CD4-positive, alpha-beta T cell treated with Interleukin-21 for 1 hour (primary cell): Measurements from ENCODE around the gene IGFBP5.

ENCODE experiments used
- DNase-seq: peaks from one replicate; pipeline ENCODE4 v3.0.0-alpha.2; 2020

IGFBP5 gene

GRCh38 chr2:216713691-216714336 lies 18.5 kb upstream of the IGFBP5 start:
- DNase-seq: no peak

GRCh38 chr2:216711348-216711747 lies 16.0 kb upstream of the IGFBP5 start:
- DNase-seq: no peak

DNA sequence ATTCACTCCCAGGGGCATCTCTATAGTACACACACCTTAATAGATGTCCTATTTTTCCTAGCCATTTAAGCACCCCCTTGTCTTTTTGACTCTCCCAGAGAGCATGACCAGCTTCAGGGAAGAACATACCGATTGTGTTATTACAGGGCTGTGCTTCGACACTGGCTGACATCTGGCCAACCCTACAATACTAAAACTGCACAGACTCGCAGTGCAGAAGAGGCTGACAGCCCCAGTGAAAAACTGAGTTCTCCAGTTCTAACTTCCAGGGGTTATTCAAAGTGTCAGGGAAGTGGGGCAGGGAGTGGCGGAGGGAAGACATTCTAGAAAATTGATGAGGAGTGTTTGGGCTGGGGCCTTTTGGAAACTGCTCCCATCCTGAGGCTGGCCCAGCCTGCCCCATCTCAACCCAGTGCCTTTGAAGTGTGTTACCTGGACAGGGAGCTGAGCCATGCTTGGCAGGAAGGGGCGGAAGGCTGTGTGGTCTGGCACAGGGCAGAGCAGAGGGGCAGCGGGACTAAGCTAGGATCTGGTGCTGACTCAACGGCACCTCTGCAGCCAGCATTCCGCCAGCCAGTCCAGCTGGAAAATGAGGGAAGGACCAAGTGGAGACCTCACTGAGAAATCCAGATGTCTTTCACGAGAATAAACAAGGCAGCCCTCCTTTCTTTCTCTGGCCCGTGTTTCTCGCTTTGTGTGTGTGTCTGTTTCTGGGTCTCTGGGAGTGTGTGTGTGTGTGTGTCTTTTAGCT lies 15.4 kb upstream of the IGFBP5 start:
- no peak for DNase-seq

- no peak for DNase-seq
Measured at GRCh38 chr2:216702756-216703155, 7.4 kb upstream of the IGFBP5 start.

DNA sequence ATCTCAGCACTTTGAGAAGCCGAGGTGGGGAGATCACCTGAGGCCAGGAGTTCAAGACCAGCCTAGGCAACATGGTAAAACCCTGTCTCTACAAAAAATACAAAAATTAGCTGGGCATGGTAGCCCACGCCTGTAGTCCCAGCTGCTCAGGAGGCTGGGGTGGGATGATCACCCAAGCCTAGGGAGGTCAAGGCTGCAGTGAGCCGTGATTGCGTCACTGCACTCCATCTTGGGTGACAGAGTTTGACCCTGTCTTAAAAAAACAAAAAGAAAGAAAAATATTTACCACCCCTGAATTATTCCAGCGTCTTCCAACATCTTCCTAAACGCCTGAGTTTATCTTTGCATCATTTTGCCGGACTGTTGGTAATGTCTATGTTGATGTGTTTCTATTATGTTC lies 6.2 kb upstream of the IGFBP5 start:
- DNase-seq: no peak

- DNase-seq: no peak
Measured at GRCh38 chr2:216700781-216701180, 5.4 kb upstream of the IGFBP5 start.

DNA sequence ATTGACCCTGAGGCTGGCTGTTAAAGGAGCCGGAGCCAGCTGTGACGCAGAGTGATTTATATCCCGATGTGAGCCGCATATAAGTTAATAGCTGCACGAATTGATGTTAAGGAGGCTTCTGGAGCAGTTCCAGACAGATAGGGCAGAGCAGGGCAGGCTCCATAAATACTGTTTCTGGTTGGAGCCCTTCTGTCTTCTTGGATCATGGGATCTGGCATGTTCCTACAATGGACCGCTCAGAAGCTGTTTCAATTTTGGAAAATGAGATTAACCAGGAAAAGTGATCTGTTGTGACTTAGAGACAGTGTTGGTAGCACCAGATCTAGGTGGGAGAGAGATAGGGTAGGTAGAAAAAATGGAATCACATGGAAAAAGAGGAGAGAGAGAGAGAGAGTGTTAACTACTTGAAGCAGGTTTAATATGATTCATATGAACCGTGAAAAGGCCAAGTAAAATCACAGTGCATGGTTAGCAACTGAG lies 4.8 kb upstream of the IGFBP5 start:
- DNase-seq: no peak

- DNase-seq: peak; percentile 16
Measured at GRCh38 chr2:216698895-216699294, 3.5 kb upstream of the IGFBP5 start.

DNA sequence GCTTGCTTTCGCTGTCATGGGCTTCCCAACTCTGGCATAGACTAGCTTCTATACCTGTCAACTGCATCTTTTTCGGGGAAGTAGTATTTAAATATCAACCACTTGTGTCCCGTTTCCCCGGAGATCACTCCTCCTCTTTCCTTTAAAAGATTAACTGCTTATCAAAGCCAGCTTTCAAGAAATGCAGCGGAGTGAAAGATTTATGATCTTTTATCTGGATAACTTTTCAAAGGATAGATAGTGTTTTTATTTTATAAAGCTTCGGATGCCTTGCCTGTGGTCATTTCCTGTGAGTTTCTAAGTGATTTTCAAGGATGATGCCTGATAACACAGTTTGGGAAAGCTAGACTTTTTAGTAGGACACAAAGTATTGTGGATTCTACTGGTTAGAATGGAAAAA lies 2.9 kb upstream of the IGFBP5 start:
- DNase-seq: no peak

DNA sequence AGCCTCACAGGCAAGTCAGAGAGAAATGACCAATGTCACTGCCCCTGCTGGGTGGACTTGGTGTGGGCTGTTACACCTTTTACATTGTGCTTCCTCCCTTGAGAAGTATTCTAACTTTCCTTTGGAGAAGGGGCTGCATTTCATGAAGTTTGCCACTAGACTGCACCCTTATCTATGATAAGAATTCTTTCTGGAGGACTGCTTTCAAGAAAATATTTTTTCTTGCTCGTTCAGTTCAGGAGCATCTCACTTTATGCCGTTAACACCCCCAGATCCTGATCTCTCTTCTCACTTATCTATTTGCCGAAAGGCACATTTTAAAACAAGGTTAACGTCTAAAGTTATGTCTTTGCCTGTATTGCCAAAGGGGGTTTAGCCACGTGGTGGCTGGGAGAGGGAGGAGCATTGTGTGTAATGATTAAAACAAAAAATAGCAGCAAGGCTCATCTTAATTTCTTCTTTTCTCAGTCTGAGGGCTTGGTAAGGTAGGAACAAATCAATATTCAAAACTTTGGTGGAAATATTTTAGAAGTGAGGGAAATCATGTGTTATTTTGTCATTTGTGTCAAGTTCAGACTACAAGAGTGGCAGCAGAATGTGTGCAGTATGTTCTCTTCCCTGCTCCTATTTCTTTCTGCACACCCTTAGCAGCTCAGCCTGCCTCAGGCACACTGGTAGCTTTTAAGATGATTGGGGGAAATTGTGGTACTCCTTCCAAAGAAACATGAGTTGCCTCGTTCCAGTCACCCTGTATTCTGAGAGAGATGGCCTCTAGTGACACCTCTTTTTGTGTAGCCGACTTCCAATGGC lies 1.6 kb upstream of the IGFBP5 start:
- no peak for DNase-seq

- no peak for DNase-seq
Measured at GRCh38 chr2:216696321-216696720, 972 bp upstream of the IGFBP5 start.

GRCh38 chr2:216694826-216695217 lies 527 bp downstream of the IGFBP5 start:
- DNase-seq: no peak

DNA sequence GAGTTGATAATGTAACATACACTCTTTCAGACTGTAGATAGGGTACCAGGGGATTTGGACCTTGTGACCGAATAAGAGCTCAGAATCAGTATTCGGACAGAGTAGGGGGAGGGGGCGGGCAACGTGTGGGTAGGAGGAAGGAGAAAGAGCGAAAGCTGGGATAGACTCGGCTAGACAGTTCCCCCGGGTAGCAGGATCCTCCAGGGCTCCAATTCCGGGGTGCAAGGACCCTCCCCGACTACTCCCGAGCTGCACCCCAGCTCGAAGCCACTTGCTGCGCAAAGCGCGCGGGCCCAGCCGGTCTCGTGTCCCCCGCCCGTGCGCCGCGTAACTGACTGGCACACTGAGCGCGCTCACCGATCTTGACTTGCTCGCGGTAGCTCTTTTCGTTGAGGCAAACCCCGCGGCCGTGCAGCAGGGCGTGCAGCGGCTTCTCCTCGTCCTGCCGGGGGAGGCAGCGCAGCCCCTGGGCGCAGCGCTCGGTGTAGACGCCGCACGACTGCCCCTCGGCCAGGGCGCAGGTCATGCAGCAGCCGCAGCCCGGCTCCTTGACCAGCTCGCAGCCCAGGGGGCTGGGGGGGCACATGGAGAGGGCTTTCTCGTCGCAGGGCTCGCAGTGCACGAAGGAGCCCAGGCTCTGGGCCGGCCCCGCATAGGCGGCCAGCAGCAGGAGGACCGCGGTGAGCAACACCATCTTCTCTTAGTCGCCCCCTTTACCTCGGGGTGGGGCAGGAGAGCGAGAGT lies 1.1 kb downstream of the IGFBP5 start:
- no peak for DNase-seq

- no peak for DNase-seq
Measured at GRCh38 chr2:216693414-216694080, 1.8 kb downstream of the IGFBP5 start.

- DNase-seq: peak; percentile 41
Measured at GRCh38 chr2:216692636-216693413, 2.5 kb downstream of the IGFBP5 start.

- DNase-seq: peak; percentile 12
Measured at GRCh38 chr2:216690853-216691741, 4.3 kb downstream of the IGFBP5 start.

DNA sequence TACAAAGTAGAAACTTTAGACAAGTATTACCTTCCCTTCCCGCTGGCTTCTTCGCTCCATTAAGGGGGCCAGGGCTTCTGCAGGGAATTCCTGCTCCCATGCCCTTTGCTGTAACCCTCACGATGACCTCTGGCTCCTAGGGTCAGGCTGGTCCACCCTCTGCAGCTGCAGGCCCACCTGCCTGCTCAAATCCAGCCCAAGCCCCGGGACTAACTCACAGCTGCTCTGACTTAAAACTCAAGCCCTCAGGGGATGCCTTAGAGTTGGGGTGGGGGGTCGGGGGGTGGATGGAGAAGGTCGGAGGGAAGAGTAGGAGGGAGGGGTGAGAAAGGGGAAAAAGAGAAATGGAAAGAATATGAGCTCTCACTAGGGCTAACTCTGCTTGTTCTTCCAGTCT lies 4.9 kb downstream of the IGFBP5 start:
- no peak for DNase-seq

DNA sequence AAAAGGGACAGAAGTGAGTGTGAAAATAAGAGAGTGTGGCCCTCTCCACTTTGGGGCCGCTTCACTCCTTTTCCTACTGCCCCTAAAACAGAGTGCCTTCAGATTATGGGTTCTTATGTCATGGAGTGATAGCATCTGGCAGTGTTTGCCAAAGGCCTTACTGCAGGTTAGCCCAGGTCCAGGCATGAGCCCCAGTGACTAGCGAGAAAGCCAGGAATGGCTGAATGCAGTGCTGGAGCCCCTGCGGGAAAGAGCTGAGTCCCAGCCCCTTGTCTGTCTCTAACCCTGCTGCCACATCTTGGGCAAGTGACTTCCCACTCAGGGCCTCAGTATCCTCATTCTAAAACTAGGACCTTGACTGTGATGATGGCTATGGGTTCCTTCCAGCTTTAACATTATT lies 6.0 kb downstream of the IGFBP5 start:
- no peak for DNase-seq

DNA sequence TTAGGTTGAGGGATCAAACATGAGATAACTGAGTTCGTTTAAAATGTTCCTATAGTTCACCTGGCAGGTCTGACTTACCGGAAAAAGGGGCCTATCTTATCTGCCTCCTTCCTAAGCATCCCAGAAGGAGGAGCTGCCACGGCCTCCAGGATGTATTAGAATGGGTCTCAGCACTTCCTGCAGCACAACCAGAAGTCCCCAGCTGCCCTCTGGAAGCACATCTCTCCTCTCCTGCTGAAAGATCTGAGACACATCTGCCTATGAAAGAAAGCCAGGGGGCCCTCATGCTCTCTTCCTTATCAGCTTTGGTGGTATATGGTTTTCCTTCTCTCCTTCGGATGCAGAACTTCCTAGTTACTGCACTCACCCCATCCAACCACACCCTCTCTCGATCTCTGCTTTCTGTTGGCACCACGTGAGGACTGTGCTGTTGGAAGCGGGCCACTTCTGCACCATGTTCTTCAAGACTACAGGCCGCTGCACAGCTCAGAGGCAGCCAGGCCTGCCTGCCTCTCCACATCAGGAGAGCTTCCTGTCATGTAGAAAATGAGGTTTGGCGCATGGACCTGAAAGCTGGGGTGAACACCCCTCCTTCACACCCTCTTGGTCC lies 6.5 kb downstream of the IGFBP5 start:
- no peak for DNase-seq

GRCh38 chr2:216687646-216688045 lies 7.7 kb downstream of the IGFBP5 start:
- no peak for DNase-seq
